HG03097 (cell line): ENCODE data around the gene PDLIM5.
"Not testable (repeated sequence)": the region's sequence is repeated elsewhere in the genome, so short reads cannot be mapped to it uniquely, and the experiment has no call there.

Source experiments
- ATAC-seq: cut with Tn5 transposase; IDR thresholded peaks from one replicate; pipeline ENCODE4 v1.9.1; 2021; ENCODE audit not compliant: unreplicated experiment, low FRiP score

The PDLIM5 gene

DNA sequence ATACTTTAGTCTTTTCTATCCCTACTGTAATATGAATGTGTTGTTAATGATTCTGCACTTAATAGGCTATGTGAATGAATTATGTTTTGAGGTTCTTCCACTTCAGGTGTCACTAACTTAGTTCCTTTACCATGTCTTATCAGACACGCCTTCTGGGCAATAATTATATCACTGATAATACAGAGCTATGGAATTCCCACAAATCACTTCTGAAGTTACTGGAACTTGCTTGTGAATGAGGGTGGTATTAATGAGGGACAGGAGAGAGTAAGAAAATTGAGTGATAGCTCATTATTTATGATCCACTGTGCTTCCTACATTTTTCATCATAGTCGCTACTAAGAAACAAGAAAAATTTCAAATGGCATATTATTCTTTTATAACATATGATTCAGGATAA lies 130.0 kb downstream of the PDLIM5 start:
- no peak for ATAC-seq

DNA sequence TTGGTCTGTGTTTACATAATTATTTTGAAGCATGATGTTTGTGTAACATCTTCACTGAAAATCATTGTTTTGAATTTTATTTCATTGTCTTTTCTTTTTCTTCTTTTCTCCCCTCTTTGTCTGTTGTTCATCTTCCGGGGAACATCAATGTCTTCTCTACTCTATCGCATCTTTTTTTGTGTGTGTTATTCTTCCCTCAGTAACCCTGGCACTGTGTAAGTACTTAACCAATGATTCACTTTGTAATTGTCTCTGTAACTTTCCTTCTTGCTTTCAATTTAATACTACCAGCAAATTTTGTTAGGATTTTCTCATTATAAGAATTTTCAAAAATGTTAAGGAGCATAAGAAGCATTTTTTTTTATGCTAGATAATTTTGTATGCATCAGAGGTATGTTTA lies 130.8 kb downstream of the PDLIM5 start:
- ATAC-seq, result no peak

DNA sequence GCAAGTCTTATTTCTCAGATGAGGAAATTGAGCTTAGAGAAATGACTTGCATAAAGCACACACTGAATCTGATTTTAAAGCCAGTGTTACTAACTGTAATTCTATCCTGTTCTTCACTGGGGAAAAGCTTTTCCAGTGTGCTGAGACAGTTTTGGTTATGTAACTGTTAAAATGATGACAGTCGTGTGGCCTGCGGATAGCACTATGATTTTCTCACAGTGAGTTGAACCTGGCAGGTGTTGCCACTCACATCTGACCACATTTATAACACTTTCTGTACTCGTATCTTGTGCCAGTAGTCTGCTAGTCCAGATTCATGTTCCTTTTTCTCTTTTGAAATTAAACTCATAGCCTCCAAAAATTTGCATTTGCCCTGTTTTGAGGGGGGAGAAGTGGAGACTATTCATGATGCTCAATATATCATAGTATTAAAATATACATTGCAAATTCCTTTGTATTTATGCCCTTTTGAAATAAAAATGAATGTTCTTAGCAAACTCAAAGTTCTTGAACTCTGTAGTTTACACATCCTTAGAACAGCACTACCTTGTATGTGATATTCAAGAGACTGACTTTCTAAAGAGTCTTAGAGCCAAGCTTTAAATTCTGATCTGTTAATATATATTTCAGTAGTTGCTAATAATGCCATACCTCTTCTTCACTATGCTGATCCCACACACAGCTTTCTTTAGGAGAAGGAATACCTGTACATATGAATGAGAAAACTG lies 132.3 kb downstream of the PDLIM5 start:
- no peak for ATAC-seq

DNA sequence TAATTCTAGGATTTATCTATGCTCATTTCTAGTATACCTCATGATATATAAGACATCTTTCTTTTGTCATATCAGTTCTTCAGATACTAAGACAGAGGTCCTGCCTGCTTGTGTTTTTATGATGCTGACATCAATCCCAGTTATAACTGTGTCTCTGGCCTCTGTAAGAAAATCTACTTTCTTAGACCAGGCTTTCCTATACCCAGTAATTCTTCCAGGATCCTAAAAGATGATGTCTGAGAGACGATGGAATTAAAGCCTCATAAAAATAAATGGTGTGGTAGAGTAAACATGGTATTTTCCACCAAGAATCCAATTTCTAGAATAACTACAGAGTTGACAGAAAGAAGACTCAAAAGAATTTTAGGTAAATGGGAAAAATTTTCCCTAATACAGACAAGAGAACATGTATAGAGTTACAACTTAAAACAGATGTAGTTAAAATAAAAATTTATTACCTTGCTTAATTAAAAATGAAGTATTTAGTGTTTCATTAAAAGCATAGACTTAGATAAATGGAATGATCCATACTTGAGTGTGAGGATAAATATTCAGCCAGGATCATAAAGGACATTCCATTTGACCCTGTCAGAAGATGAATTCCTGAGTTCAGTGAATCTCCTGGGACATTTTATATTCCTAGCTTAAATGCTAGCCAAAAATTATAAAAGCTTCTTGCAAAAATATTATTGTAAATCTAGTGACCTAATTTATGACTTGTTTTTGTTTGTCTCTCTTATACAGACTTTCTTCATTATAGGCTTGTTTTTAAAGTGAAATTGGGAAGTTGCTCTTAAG lies 137.4 kb downstream of the PDLIM5 start:
- ATAC-seq, result no peak

DNA sequence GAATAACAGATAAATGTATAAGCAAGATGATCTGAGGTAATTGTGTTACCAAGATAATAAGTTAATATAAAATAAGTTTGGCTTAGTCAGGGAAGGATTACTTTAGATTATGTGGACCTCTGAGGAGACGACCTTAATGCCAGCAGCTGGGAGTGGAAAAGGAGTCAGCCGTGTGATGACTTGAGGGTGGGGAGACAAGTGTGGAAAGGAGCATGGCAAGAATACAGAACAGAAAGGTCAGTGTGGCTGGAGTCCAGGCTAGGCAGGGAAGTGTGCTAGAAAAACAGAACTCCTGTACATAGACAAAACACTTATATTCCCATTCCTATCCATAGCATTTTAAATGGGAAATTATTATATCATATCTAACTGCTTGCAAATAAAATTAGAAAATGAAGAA lies 138.8 kb downstream of the PDLIM5 start:
- no peak for ATAC-seq

DNA sequence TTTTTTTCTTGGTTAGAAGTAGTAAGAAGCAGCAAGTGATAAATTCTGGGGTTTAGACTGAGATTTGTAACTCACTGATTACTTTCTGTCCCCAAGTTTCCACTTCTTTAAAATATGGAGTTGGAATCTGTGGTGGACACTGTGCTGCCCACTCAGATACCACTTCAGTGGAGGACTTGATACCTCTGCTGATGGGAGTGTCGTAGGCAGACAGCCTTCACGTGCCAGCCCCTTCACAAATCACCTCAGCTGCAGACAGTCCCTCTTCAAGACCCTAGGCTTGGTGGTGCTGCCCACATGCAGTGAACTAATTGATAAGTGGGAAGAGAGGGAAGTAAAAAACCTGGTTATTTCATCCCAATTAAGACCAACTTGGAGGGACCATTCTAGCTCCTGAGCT lies 139.5 kb downstream of the PDLIM5 start:
- ATAC-seq, result no peak

DNA sequence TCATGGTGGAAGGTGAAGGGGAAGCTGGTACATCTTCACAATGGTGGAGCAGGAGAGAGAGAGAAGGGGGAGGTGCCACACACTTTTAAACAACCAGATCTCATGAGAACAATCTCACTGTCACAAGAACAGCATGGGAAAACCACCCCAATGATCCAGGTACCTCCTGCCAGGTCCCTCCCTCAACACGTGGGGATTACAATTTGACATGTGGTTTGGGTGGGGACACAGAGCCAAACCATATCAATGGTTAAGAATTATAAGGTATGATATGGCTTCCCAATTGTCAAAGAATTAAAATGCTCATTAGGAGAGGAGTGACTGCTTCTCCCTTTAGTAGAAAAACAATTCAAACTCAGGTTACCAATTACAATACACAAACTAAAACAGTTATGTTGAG lies 143.3 kb downstream of the PDLIM5 start:
- no peak for ATAC-seq

DNA sequence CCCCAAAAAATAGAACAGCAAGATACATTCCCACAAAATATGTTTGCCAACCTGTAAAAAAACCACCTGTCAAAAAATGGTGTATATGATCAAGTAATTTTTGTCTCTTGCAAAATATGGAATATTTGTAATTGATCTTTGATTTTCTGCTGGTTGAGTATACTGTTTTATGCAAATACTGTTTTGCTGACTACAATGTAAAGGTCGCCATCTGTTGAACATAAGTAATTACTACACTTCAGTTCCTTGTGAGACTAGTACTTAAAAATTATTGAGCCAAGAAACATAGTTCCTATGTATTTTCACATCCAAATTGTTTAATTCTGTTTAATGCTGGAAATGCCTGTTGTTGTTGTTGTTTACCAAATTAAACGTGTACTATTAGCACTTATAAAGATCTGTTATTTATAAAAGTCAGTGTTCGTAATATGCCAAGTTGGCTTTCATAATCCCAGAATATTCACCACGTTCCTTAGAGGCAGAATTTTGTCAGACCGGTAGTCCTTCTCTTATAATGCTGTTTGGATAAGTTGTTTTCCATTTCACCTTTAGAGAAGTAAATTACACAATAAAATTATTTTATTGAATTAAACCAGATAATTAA lies 144.2 kb downstream of the PDLIM5 start:
- ATAC-seq, result peak; percentile 79

DNA sequence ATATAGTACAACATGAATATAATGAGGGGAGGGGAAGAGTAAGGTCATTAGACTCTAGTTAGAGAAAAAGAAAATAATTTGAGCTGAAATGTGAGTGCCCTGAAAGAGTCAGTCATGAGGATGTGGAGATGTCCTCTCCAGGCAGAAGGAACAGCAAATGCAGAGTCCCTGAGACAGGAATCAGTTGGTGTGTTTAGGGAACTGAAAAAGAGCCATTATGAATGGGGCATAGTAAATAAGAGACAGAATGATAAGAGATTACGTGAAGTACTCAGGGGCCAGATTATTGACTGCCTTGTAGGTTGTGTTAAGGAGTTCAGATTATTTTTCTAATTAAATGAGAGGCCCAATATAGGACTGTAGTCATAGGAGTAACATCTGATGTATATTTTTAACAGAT lies 147.0 kb downstream of the PDLIM5 start:
- no peak for ATAC-seq

DNA sequence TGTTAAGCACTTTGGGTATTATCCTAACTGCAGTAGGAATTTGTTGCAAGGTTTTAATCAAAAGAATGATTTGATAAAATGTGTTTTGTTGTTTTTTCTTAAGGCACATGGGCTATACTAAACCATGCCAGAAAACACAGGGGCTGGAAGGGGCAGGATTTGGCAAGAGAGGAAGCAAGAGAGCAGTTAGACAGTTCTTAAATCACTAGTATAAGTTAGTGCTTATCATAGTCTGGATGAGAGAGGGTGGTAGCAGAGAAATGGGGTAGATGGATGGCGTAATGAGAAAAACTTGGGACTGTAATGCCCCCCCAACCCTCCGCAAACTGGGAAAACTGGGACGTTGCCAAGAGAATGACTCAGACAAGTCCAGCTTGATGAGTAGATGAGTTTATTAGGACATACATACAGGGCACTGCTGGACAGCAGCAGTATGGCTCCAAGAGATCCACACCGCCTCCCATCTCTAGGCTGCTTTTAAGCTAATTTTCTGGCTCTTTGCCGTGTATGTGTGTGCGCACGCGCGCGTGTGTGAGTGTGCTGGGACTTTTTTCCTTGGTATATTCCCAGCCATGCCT lies 151.5 kb downstream of the PDLIM5 start:
- ATAC-seq, result no peak

DNA sequence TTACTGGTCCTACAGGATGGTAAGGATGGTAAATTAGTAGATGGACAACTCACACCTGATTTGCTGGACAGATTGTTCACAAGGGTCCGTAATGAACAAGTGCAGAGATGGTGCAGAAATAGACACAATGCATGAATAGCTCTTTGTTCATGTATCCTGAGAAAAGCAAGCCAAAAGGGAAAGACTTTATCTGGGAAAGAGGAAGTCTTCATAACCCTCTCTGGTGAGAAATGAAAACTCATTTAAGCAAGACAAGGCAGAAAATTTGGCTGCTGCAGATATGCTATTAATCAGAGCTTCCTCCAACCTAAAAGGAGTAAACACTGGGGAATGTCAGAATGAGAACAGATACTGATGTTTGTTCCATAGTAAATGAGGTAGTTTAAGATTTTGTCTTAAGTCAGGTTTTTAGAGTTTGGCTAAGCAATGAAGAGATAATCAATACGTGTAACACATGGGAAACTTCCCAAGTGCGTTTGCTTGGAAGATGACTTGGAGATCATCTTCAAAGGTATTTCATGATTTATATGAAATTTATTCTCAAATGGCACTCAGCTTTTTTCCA lies 153.6 kb downstream of the PDLIM5 start:
- no peak for ATAC-seq

DNA sequence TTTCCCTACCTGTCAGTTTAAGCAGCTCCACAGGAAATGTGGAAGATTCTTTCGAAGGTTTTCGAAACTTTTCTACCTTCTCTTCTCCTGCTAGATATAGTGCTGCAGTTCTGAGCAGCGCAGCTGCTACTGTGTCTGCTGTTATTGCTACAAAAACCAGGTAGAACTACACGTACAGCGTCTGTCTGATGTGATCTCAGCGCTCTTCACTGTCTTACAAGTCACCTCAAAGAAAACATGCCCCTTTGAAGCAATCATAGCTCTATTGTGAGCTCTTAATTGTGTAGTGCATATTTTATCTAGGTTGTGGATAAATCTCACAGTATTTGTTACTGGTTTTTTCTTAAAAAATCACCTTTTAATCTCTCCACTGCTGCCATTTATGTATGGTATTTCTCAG lies 158.4 kb downstream of the PDLIM5 start:
- no peak for ATAC-seq

DNA sequence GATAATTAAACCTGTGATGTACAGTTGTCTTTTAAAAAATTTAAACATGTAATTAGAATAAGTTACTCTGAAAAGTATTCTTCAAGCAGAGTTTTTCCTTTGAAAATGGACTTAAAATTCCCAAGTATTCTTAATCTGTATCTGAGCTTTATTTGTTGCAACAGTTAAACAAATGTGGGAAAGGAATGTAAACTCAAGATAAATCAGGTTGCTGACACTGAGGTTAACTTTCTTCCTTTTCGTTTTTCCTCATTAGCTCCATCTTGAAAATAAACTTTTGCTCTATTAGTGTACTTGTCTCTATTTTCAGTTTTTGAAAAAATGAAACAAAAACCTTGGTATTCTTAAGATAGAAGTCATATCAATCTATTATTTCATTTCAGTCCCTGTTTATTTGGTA lies 161.5 kb downstream of the PDLIM5 start:
- ATAC-seq, result no peak

DNA sequence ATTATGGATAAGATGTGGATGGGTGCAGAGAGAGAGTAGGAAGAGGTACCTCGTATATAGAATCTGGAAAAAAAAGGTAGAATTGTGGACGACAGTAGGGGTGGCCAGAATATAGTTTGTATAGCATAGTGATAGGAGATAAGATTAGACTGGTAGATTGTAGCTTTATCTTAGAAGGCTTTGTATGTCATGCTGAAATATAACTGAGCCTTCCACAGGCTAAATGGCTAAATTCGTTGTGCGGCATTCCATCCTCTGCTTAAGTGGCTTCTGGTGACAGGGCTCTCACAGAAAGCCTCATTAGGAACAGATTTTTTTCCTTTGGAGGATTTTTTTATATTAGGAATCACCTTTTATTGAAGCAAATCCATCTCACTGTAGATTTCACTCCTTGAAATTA lies 163.7 kb downstream of the PDLIM5 start:
- ATAC-seq, result no peak

DNA sequence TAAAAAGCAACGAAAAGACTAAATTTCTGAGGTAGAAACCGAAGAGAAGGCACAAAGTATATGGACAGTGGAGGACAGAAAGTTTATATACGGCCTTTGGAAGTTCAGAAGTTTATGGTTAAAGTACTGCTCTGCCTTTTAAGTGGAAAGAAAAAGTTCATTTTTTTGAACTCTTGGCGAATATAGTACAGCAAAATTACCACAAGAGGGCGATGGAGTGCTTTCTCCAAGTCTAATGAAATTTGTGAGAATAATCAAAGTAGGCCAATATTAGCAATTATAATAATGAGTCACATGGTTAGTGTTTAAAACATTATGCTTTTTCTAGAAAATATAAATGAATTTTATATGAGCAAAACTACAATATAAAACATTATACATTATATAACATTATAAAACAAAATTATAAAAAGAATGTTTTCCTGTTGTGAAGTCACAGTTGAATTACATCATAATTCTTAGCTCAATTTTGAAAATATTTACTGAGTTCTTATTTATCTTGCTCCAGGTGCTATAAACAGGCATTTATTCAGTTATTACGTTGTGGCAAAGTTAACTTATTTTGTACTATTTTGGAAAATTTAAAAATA lies 169.8 kb downstream of the PDLIM5 start:
- ATAC-seq, result no peak

DNA sequence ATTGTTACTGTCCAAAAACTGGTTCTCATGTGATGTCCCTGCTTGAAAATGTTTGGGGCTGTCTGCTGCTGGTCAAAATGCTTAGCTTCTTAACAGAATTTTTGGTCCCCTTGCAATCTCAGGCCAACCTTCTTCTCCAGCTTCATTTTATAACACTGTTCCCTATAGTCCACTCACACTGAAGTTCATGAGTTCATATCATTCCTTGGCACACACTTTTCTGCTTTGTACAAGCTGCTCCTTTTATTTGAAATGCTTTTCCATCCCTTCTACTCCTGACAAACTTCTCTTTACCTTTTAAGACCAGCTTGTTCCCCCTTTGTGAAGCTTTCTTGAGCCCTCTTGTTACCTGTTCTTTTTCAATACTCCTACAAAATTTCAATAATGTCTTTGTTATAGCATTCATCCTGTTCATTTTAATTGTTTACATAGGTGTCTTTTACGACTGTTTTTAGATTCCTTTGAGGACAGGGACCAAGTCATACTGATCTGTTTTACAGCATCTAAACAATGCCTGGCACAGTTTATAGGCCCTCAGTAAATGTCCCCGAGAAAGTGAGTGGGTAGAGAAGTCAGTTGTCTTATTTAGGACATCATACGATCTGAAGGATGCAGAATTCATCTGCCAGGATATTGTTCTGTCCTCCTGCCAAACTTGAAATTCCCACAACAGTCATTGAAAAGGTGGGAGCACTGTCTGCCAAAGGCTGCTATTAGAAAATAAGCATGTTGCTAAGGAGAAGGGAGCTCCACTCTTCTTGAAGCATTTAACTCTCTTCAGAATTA lies 171.6 kb downstream of the PDLIM5 start:
- no peak for ATAC-seq

DNA sequence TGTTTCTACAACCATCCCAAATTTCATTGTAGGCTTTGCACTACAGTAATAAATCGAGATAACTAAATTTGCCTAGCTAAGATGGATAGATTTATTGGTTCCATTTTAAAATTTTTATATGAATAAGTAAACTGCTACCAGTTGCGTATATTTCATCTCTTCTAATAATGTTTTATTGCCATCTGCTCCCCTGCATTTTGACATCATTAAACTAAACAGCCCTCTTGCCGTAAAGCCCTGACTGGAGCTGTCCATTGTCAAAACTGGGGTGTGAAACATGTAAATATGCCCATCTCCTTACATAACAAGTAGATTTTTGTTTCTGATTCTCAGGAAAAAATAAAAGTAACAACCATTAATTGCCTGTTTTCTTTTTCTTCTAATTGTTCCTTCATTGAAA lies 175.2 kb downstream of the PDLIM5 start:
- ATAC-seq, result no peak

DNA sequence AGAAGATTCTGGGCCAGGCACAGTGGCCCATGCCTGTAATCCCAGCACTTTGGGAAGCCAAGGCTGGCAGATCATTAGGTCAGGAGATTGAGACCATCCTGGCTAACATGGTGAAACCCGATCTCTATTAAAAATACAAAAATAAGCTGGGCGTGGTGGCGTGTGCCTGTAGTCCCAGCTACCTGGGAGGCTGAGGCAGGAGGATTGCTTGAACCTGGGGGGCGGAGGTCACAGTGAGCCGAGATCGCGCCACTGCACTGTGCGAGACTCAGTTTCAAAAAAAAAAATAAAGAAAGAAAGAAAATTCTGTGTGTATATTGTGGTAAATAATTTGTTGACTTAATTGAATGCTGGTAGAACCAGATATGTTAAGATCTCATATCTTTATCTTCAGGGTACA lies 177.3 kb downstream of the PDLIM5 start:
- ATAC-seq, result not testable (repeated sequence)

DNA sequence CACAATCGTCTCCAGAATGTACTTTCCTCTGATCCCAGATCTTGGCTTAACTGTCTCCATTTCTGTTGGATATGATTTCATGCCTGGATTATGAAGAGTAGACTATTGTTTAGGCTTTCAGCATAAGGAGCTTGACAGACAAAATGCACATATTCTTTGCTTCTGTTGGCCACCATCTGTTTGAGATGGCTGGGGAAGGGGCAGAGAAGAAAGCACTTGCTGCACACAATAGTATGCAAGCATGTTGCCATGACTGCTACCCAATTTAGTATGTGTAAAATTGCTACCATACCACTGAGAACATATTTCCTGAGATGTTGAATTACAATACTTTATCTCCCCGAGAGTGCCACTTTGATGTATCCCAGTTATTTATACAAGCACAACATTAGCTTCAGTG lies 178.1 kb downstream of the PDLIM5 start:
- ATAC-seq, result no peak

DNA sequence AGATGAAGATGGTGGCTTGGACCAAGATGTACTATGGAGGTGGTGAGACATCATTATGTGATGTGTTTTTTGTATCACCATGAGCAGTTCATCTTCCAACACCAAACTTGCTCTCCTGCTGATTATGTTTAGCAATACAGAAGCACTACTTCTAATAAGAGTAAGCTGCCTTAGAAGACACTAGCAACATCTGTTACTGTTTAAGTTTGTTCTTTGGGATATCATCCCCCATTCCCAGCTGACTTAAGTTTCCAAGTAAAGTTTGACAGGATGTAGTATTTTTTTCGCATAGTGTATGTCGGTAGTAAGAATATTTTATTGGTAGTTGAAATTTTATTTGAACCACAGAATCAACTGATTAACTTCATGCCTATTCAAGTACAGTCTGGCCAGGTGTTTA lies 182.5 kb downstream of the PDLIM5 start:
- no peak for ATAC-seq
